ENCODE measurements around the gene ARFIP1. TPM values are rescaled to one million over a fixed set of nuclear protein-coding genes. Genes with fewer than 3 reads are reported as not detected.

ARFIP1 gene
- total and polyA plus RNA-seq, 9 of the 15 experiments (the other 6 are each of a cell fraction or from before 2014, with no cell fraction given): 14.1 to 25.1 (median 20.9) TPM

DNA sequence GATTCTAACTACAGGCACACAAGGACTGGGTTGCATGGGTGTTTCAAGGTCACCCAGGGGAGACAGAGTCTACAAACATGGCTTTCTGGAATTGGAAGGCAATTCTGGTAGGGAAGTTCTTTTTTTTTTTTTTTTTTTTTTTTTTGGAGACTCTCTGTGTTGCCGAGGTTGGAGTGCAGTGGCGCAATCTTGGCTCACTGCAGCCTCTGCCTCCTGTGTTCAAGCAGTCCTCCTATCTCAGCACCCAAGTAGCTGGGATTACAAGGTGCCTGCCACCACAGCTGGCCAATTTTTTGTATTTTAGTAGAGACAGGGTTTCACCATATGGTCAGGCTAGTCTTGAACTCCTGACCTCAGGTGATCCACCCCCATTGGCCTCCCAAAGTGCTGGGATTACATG is 140.1 kb downstream of the ARFIP1 start:
- BruUV-seq (replicated peaks): no TSS peak
- no peaks in the 10 kb centered on the region for H3K9me3 ChIP-seq (replicated peaks; ENCODE audit: control insufficient read depth, insufficient read depth, low read depth, low read length)
- ChIA-PET CTCF (ENCODE audit: low intra/inter-chr PET ratio) (no interaction called here), POLR2A (no interaction called here)
- H3K4me2 ChIP-seq (ENCODE audit: insufficient read depth, low read length): no peak overlapping the region
- ATAC-seq: no peak
- H3K9ac ChIP-seq (ENCODE audit: insufficient read depth in 1 of 2, low read depth in 2 of 2, low read length in 2 of 2): no peak overlapping the region
- H4K20me1 ChIP-seq (replicated peaks; ENCODE audit: control insufficient read depth, insufficient read depth, low read length): no peaks in the 10 kb centered on the region
- no peak for DNase-seq (ENCODE audit: extremely low read depth in 1 of 4, low spot score in 3 of 4)
- intact Hi-C loops (cut with micrococcal nuclease): no loop called here
- H3K4me1 ChIP-seq (replicated peaks in 1 of 2; ENCODE audit: control insufficient read depth in 2 of 2, insufficient read depth in 2 of 2, low read length in 2 of 2): no peaks in the 10 kb centered on the region
- H3K27me3 ChIP-seq (ENCODE audit: control insufficient read depth in 2 of 2, insufficient read depth in 2 of 2, low read length in 2 of 2): no peaks in the 10 kb centered on the region
- in situ Hi-C loops (cut with MboI): no loop called here
- no peaks in the 10 kb centered on the region for H3K79me2 ChIP-seq (ENCODE audit: control insufficient read depth, insufficient read depth, low read length)
- H2AFZ ChIP-seq (ENCODE audit: low read depth, low read length): no peak overlapping the region
- no peaks in the 10 kb centered on the region for H3K36me3 ChIP-seq (ENCODE audit: control insufficient read depth, insufficient read depth, low read length)
- H3K4me3 ChIP-seq: no peak overlapping the region
- TF ChIP-seq KAT2B (IDR thresholded peaks at IDR 0.05; ENCODE audit: low read depth, low read length) (no peak), CBFA2T2 (conservative IDR thresholded peaks at IDR 0.05) (no peak), FOXA1 (IDR thresholded peaks at IDR 0.05; ENCODE audit: borderline replicate concordance) (no peak), CHD2 (IDR thresholded peaks at IDR 0.05; ENCODE audit: low read depth, low read length) (no peak), SRSF3 (IDR thresholded peaks at IDR 0.05; ENCODE audit: insufficient read depth, low read length) (no peak), KDM4B (IDR thresholded peaks at IDR 0.05; ENCODE audit: borderline replicate concordance in 2 of 2, low read depth in 1 of 2) (no peak), ZNF507 (tag; conservative IDR thresholded peaks at IDR 0.05) (no peak), SMAD1 (IDR thresholded peaks at IDR 0.05; ENCODE audit: low read depth, low read length, partially characterized antibody) (no peak), KDM5B (IDR thresholded peaks at IDR 0.05; ENCODE audit: insufficient replicate concordance, low read depth, low read length) (no peak), SRSF1 (IDR thresholded peaks at IDR 0.05; ENCODE audit: low read depth, low read length) (no peak), MCM2 (IDR thresholded peaks at IDR 0.05; ENCODE audit: low read depth) (no peak), SMARCC2 (IDR thresholded peaks at IDR 0.05; ENCODE audit: low read depth) (no peak), ZNF384 (IDR thresholded peaks at IDR 0.05; ENCODE audit: low read depth, low read length) (no peak), PRPF4 (IDR thresholded peaks at IDR 0.05; ENCODE audit: insufficient read depth, low read depth, low read length, poor library complexity, severe bottlenecking) (no peak), FOXP1 (CRISPR knock-in tag; IDR thresholded peaks at IDR 0.05) (no peak), NR1H2 (CRISPR knock-in tag; IDR thresholded peaks at IDR 0.05) (no peak)
- TF ChIP-seq, protein P1, sequence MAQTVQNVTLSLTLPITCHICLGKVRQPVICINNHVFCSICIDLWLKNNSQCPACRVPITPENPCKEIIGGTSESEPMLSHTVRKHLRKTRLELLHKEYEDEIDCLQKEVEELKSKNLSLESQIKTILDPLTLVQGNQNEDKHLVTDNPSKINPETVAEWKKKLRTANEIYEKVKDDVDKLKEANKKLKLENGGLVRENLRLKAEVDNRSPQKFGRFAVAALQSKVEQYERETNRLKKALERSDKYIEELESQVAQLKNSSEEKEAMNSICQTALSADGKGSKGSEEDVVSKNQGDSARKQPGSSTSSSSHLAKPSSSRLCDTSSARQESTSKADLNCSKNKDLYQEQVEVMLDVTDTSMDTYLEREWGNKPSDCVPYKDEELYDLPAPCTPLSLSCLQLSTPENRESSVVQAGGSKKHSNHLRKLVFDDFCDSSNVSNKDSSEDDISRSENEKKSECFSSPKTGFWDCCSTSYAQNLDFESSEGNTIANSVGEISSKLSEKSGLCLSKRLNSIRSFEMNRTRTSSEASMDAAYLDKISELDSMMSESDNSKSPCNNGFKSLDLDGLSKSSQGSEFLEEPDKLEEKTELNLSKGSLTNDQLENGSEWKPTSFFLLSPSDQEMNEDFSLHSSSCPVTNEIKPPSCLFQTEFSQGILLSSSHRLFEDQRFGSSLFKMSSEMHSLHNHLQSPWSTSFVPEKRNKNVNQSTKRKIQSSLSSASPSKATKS (CRISPR knock-in tag; IDR thresholded peaks at IDR 0.05): no peak
- no peak overlapping the region for H3K27ac ChIP-seq (ENCODE audit: extremely low read depth, low read depth, low read length)
- WGBS (ENCODE audit: insufficient coverage, low coverage, missing lambda C conversion rate): no CpG with 5 or more reads among the region's 2 CpGs
- FAIRE-seq: peak; percentile 35
- no peaks in the 10 kb centered on the region for H3K9me1 ChIP-seq (ENCODE audit: control insufficient read depth, insufficient read depth, low read length)
